Activated T-cell treated with anti-CD3 and anti-CD28 coated beads, Interleukin-2, amount 50 U/mL, for 24 hours (primary cell): Measurements from ENCODE around the gene HEATR5A.
"Not testable (repeated sequence)": the region's sequence is repeated elsewhere in the genome, so short reads cannot be mapped to it uniquely, and the experiment has no call there.

Experiments
- DNase-seq: peaks from one replicate; pipeline ENCODE4 v3.0.0-alpha.2; 2020
- H3K27ac Mint-ChIP-seq: 2 replicates; pipeline ENCODE4 v1.8.0; 2020; ENCODE audit warnings: mild to moderate bottlenecking, mixed read lengths
- H3K27me3 Mint-ChIP-seq: 2 replicates; pipeline ENCODE4 v1.8.0; 2020; ENCODE audit warnings: mixed read lengths
- H3K36me3 Mint-ChIP-seq: 2 replicates; pipeline ENCODE4 v1.8.0; 2020; ENCODE audit warnings: low read depth, mixed read lengths
- H3K4me1 Mint-ChIP-seq: 2 replicates; pipeline ENCODE4 v1.8.0; 2020; ENCODE audit warnings: low read depth, mixed read lengths
- H3K4me3 Mint-ChIP-seq: 2 replicates; pipeline ENCODE4 v1.8.0; 2020; ENCODE audit warnings: mild to moderate bottlenecking, moderate library complexity, mixed read lengths
- H3K9me3 Mint-ChIP-seq: 2 replicates; pipeline ENCODE4 v1.8.0; 2020; ENCODE audit warnings: mixed read lengths

Gene HEATR5A

DNA sequence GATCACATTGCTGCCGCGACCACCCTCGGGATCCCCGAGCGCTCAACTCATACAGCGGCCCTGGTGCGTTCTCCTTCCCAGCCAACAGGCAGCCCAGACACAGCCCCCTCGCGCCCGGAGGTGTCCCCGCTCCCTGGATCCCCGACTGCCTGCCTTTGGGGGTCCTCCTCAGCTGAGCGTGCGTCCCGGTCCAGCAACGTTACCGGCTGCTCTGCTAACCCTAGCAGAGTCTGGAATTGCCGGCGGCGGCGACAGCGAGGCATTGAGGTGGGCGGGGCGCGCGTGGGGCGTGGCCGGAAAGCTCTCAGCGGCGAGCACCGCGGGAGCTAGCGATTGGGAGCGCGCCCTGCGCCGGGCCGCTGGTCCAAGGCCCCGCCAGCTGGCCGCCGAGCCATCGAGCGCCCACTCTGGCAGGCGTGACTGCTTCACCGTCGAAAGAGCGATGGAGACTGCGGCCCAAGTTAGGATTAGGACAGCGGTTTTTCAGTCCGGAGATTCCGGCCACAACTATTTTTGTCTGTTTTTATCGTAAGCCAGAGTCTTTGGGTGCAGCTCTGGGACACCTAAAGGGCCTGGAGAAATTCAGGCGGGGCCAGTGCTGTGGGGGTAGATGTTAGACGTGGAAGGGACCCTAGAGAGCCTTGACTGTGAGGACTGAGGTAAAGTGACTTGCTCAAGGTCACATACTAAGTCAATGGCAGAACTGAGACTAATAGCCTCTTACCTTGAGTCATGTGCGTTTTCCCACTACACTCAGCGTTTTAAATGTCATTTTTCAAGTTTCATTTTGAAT, at the start of gene HEATR5A:
Gene HEATR5A (minus strand): TSS at position 232 of the 793 bp plus-strand sequence. CDS start 17,575 bp downstream, outside the sequence.
- Mint-ChIP-seq H3K9me3 (no peaks in the 10 kb centered on the region), H3K27me3 (no peaks in the 10 kb centered on the region)

DNA sequence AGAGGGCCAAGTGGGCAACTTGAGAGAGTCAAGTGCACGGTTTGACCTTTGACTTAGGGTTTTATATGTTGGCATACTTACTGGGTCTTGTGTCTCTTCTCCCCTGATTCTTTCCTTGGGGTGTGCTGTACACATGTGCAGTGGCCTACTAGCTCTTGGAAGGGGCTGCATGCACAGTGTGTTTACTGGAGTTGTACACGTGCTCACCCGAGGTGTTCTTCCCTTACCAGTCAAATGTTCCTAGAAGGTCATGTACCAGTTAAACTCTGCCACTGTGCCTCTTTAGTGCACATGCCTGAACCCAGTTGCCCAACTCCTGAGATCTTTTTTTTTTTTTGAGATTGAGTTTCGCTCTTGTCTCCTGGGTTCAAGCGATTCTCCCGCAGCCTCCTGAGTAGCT, 46.2 kb upstream of the HEATR5A start:
- Mint-ChIP-seq H3K9me3 (no peaks in the 10 kb centered on the region), H3K4me3 (no peak overlapping the region), H3K27me3 (no peaks in the 10 kb centered on the region), H3K27ac (no peak overlapping the region), H3K36me3 (no peaks in the 10 kb centered on the region), H3K4me1 (no peaks in the 10 kb centered on the region)
- no peak for DNase-seq

More for the DNA sequence above, at the start of gene HEATR5A:
- Mint-ChIP-seq H3K27ac (peak within 1 kb of the TSS; percentile 96), H3K36me3 (peaks cover 2% of the 10 kb centered on the region), H3K4me3 (peak within 1 kb of the TSS; percentile 92), H3K4me1 (peaks cover 26% of the 10 kb centered on the region)
- peak; percentile 95 for DNase-seq

DNA sequence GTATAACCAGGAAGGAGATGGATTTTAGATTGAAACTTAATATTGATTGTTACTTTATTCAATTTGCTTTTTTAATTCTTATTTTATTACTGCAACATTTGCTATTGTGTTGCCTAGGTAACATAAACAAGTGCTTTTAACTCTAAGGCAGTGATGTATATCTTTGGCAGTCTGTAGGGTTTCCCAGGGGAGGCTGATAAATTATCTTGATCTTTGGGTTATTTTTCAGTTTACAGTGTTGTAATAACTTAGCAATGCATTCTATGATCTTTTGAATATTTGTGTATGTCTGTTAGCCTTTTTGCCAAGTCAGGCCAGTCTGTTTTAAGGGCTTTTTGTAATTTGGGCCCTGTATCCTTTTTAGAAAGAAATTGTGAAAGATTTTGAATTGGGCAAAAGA, 44.8 kb upstream of the HEATR5A start:
- H3K4me3 Mint-ChIP-seq: no peak overlapping the region
- H3K27me3 Mint-ChIP-seq: no peaks in the 10 kb centered on the region
- no peaks in the 10 kb centered on the region for H3K4me1 Mint-ChIP-seq
- no peaks in the 10 kb centered on the region for H3K9me3 Mint-ChIP-seq
- no peak overlapping the region for H3K27ac Mint-ChIP-seq
- no peaks in the 10 kb centered on the region for H3K36me3 Mint-ChIP-seq
- DNase-seq: no peak

DNA sequence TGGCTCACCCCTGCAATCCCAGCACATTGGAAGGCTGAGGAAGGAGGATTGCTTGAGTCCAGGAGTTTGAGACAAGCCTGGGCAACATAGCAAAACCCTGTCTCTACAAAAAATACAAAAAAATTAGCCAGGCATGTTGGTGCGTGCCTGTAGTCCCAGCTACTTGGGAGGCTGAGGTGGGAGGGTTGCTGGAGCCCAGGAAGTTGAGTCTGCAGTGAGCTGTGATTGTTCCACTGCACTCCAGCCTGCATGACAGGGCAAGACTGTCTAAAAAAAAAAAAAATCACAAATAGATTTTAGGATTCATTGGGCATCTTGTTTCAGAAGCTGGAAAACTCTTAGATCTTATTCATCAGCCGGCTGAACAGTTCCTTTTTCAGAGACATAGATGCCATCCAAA, 42.1 kb upstream of the HEATR5A start:
- H3K4me1 Mint-ChIP-seq: peaks cover 14% of the 10 kb centered on the region
- H3K36me3 Mint-ChIP-seq, H3K4me3 Mint-ChIP-seq, H3K27ac Mint-ChIP-seq, H3K9me3 Mint-ChIP-seq, DNase-seq, H3K27me3 Mint-ChIP-seq: not testable (repeated sequence)

DNA sequence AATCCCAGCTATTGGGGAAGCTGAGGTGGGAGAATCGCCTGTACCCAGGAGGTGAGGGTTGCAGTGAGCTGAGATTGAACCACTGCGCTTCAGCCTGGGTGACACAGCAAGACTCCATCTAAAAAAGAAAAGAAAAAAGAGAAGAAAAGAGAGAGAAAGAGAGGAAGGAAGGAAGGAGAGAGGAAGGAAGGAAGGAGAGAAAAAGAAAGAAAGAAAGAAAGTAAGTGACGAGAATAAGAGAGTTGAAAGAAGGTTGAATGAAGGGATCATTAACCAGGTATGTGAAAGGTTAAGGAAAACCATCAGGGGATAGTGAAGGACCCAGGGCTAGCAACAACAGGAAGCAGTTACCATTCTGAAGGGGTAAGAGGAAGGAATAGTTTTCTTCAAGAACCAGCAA, 41.2 kb upstream of the HEATR5A start:
- Mint-ChIP-seq H3K4me1 (peaks cover 18% of the 10 kb centered on the region), H3K4me3 (no peak overlapping the region), H3K27ac (no peak overlapping the region), H3K27me3 (no peaks in the 10 kb centered on the region), H3K36me3 (peaks cover 7% of the 10 kb centered on the region), H3K9me3 (no peaks in the 10 kb centered on the region)
- no peak for DNase-seq

DNA sequence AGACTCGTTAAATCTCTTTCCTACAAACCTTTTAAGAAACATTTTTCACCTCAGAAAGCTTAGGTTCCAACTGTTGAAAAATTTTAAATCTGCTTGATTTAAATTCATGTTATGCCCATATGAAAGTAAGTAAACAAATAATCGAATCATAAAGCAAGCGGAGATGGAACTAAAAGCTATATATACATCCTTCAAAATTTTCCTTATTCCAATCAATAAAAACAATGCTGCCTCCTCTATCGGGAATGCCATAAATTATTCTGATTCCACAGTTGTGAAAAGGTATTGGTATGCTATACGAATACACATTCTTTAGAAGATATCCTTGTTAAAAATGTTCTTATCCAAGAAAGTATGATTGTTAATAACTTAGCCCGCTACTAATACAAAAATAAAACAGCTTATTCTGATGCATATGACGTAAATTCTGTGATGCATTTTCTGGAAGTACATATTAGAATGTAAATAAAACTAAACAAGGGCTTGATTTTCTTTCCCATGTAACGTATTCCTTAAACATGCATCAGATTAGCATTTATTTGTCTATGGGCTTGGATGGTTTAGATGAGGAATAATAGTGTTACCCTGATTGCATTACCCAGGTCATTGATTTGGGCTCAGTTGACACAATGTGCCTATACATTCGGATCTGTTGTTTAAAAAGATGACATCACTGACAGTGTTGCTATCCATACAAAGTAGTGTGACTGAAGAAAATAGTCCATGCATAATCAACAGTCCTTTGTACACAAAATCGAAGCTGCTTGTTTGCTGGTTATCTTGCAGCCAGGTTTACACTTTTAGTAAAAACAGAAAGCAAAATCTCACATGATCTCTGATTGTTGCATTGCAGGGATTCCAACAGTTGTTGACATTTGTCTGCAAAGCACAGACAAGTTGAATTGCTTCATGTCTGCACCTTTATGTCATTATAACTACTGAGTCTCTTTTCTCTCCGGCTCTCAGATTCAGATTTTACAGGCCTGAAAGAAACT, 37.6 kb upstream of the HEATR5A start:
- Mint-ChIP-seq H3K27me3 (no peaks in the 10 kb centered on the region), H3K36me3 (peaks cover 16% of the 10 kb centered on the region), H3K9me3 (no peaks in the 10 kb centered on the region), H3K4me3 (peak overlapping the region; percentile 99), H3K27ac (peak overlapping the region; percentile 97), H3K4me1 (peaks cover 36% of the 10 kb centered on the region)
- DNase-seq: no peak

DNA sequence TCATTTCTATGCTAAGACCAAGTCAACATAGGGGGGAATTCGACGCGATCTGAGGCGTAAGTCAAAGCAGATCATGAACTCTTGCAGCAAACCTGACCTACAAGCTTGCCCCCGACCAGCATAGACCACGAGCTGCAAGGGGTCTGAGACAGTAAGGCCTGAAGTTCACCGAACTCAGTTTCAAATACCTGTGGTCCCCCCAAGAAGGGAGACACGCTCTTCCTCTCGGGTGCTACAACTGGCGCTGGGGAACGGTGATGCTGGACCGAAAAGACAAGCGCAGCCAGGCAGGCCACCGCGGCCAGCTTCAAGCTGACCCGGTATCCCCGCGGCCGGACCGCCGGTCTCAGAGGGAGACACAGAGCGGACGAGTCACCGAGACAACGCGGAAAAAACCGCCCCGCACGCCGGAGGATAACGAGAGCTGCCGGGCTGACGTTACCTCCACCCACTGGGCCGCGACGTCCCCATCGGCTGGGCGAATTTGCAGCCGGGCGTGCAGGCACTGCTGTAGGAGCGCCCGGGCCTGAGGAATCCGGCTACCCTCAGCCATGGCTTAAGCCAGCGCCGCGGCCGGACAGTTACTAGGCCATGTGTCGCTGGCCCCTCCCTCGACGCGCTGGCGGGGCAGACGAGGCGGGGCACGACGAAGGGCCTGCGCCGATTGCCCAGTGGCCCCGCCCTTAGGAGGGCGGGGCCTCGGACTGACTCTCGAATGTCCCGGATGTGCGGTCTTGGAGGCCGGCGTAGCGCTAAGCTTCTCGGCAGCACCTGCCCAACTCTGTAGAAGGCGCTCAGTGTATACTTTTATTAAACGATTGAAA, 36.7 kb upstream of the HEATR5A start, which contains the start of gene DTD2:
Gene DTD2 (minus strand): TSS at position 666 of the 824 bp plus-strand sequence. CDS start 113 bp downstream, at position 553.
- Mint-ChIP-seq H3K36me3 (peaks cover 23% of the 10 kb centered on the region), H3K4me3 (peak within 1 kb of the TSS; percentile 99), H3K27ac (peak within 1 kb of the TSS; percentile 97), H3K9me3 (no peaks in the 10 kb centered on the region), H3K27me3 (no peaks in the 10 kb centered on the region), H3K4me1 (peaks cover 36% of the 10 kb centered on the region)
- peak; percentile 94 for DNase-seq

DNA sequence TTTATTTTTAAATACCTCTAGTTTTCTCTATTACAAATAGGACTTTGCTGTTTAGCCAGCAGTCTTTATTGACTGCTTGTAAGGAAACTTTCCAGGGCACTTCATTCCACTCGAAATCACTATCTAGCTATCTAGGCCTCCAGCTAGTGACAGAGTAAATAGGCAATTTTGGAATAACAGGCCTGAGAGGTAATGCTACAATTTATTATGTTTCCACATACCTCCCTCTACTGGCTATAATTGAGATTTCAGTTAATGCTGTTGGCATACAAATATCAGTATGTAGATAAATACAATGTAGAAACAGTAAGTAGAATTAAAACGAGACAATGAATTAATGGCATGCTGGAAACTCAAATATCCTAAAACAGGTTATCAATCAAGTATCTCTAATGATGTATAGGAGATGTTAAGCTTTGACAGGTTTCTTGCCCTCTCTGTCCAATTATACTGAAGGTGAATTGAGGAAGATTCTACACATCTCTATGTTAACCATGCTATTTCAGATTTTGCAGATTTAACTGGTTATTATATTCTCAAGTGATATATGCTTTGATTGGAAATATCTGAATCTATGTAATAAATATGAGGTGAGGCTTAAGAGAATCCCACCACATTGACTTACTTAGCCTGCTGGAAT, 29.7 kb upstream of the HEATR5A start:
- H3K27ac Mint-ChIP-seq: no peak overlapping the region
- no peaks in the 10 kb centered on the region for H3K27me3 Mint-ChIP-seq
- no peak overlapping the region for H3K4me3 Mint-ChIP-seq
- no peak for DNase-seq
- peaks cover 64% of the 10 kb centered on the region for H3K36me3 Mint-ChIP-seq
- H3K9me3 Mint-ChIP-seq: no peaks in the 10 kb centered on the region
- peaks cover 10% of the 10 kb centered on the region for H3K4me1 Mint-ChIP-seq

DNA sequence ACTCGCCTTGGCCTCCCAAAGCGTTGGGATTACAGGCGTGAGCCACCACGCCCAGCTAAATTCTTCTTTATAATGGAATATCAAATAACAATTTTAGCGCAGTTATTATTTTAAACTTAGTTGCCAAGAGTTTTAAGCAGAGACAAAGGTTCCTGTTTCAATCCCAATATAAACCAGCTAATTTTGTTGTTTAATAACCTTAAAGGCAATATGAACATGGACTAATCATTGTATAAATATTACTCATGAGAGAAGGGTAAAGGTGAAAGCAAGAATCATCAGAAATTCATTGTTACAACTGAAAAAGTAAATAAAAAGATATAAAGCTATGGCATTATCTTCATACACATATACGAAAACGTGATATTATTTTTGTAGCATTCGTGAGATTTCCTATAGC, 28.8 kb upstream of the HEATR5A start:
- Mint-ChIP-seq H3K36me3 (peaks cover 68% of the 10 kb centered on the region), H3K4me3 (no peak overlapping the region), H3K27me3 (no peaks in the 10 kb centered on the region), H3K27ac (no peak overlapping the region), H3K9me3 (peaks cover 1% of the 10 kb centered on the region), H3K4me1 (peaks cover 3% of the 10 kb centered on the region)
- DNase-seq: no peak

DNA sequence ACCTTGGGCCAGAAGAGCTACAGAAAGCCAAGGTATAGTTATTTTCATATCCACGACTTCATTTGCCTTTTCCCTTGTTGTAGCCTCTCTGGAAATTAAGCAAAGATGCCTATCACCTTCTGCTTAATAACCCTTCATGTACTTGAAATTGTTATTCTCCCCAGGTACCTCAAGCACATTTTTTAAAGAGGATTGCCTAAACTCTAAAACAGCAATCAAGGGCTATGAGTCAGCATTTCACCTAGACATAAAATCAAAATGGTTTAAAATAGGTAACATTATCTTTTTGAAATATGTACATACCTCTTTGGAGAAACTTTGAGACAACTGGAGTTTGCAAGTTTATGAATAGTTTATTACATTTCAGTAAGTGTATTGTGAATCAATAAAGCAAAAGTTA, 25.4 kb upstream of the HEATR5A start:
- DNase-seq: no peak
- Mint-ChIP-seq H3K27me3 (no peaks in the 10 kb centered on the region), H3K27ac (no peak overlapping the region), H3K36me3 (peaks cover 49% of the 10 kb centered on the region), H3K9me3 (peaks cover 3% of the 10 kb centered on the region), H3K4me3 (no peak overlapping the region), H3K4me1 (no peaks in the 10 kb centered on the region)

DNA sequence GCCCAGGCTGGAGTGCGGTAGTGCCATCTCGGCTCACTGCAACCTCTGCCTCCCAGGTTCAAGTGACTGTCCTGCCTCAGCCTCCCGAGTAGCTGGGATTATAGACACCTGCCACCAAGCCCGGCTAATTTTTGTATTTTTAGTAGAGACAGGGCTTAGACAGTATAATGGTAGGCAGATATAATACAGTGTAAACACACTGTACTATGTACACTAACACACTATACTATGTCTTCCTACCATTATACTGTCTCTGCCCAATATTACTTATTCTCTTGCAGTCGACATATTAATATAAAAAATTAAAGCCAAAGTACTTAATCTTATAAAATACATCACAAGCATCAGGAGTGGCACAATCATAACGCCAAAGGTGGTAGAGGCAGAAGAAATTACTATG, 21.9 kb upstream of the HEATR5A start:
- no peak overlapping the region for H3K4me3 Mint-ChIP-seq
- no peak for DNase-seq
- peaks cover 3% of the 10 kb centered on the region for H3K9me3 Mint-ChIP-seq
- peaks cover 30% of the 10 kb centered on the region for H3K36me3 Mint-ChIP-seq
- H3K4me1 Mint-ChIP-seq: no peaks in the 10 kb centered on the region
- H3K27me3 Mint-ChIP-seq: no peaks in the 10 kb centered on the region
- no peak overlapping the region for H3K27ac Mint-ChIP-seq

DNA sequence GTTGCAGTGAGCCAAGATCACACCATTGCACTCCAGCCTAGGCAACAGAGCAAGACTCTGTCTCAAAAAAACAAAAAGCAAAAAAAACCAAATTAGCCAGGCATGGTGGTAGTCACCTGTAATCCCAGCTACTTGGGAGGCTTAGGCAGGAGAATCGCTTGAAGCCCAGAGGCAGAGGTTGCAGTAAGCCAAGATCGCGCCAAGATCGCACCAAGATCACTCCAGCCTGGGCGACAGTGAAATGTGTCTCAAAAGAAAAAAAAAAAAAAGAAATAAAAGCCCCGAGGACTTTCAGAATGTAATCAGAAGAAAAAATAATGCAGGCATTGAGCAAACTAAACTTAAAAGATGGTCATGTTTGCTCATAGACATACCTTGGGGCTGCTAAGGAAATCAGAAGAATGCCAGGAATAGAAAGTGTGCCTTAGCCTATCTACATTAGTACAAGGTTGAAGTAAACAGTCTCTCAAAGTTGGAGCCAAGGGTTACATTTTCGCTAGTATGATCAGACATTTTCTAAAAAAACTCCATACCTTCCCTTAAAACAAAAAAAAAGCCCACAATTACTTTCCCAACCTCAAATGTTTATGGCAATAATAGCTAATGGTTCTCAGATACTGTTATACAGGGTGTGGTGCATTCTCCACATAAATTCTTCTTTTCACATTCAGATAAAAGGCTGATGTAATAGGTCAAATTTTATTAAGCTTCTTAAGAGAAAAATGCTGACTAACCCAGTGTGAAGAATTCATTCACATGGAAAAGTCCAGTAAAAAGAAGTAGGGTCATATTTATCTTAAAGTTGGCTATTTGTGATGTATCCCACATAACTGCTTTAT, 21.1 kb upstream of the HEATR5A start:
- no peak for DNase-seq
- Mint-ChIP-seq H3K4me1 (no peaks in the 10 kb centered on the region), H3K9me3 (peaks cover 3% of the 10 kb centered on the region), H3K27me3 (no peaks in the 10 kb centered on the region), H3K27ac (no peak overlapping the region), H3K4me3 (no peak overlapping the region), H3K36me3 (peaks cover 27% of the 10 kb centered on the region)

DNA sequence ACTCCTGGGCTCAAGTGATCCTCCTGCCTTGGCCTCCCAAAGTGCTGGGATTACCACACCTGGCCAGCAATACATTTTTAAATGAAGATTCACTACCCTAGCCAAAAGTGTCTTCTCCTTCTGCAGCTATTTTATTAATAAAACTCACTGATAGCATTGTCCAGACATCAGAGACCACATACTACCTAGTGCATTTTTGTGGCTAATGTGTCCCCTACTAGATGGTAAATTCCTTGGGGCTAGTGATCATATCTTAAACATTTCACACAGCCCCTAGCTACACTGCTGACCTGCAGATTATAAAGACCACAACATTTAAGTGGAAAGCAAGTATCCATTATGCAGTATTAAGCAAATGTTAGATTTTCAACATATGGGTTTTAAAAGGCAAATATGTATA, 19.9 kb upstream of the HEATR5A start:
- Mint-ChIP-seq H3K27me3 (no peaks in the 10 kb centered on the region), H3K4me1 (no peaks in the 10 kb centered on the region), H3K4me3 (no peak overlapping the region), H3K36me3 (peaks cover 17% of the 10 kb centered on the region), H3K9me3 (peaks cover 3% of the 10 kb centered on the region), H3K27ac (no peak overlapping the region)
- DNase-seq: no peak
